Endothelial cell of umbilical vein (primary cell): Measurements from ENCODE around the gene NPAT. TPM values are rescaled to one million over a fixed set of nuclear protein-coding genes. Genes with fewer than 3 reads are reported as not detected.

Source experiments
- BruUV-seq: library from RNA; stranded (reverse); fragments of 400-500 nt; replicated peaks from 2 replicates; lab custom pipeline; 2021; lab: Mats Ljungman, UMichigan
- CTCF ChIA-PET: fragments of 300-600, 350-600 bp; sonication (Branson Sonifier 250); formaldehyde crosslinking; loops from one replicate; lab custom pipeline; 2021; ENCODE audit warnings: antibody characterized with exemption, inconsistent platforms; lab: Charles Lee
- POLR2A ChIA-PET: fragments of 300-600, 350-600 bp; sonication (Branson Sonifier 250); formaldehyde crosslinking; loops from one replicate; lab custom pipeline; 2021; ENCODE audit warnings: antibody characterized with exemption, inconsistent platforms; lab: Charles Lee
- DNase-seq: peaks from one replicate; pipeline ENCODE4 v3.0.0-alpha.2; 2011; ENCODE audit warnings: low read depth, low spot score
- FAIRE-seq: peaks from 2 replicates; lab custom pipeline; 2011; peaks lifted over from hg19 to GRCh38; lab: Jason Lieb, UNC
- H2AFZ ChIP-seq: 2 replicates; pipeline ENCODE4 v1.6.0; 2012; ENCODE audit warnings: low read depth, low read length, control low read depth, inconsistent platforms
- H3K27ac ChIP-seq: 2 replicates; pipeline ENCODE4 v1.5.1; 2011; ENCODE audit warnings: low read depth, mild to moderate bottlenecking, control low read depth, low read length, moderate library complexity; ENCODE audit not compliant: insufficient read depth
- H3K27me3 ChIP-seq, 2 experiments: 2 replicates each; pipeline versions ENCODE4 v1.6.0 to v1.6.1; 2011; ENCODE audit warnings: low read length in 2 of 2, mixed read lengths in 1 of 2; ENCODE audit not compliant: control insufficient read depth in 2 of 2, insufficient read depth in 2 of 2
- H3K36me3 ChIP-seq, 2 experiments: 2 replicates in 1 of 2; 3 replicates in 1 of 2; pipeline ENCODE4 v1.5.1; 2011; ENCODE audit warnings: low read length in 2 of 2, mild to moderate bottlenecking in 1 of 2, moderate library complexity in 1 of 2; ENCODE audit not compliant: control insufficient read depth in 2 of 2, insufficient read depth in 2 of 2; ENCODE audit errors: extremely low read depth in 1 of 2
- H3K4me1 ChIP-seq: 3 replicates; pipeline ENCODE4 v1.5.1; 2011; ENCODE audit warnings: mild to moderate bottlenecking, low read length; ENCODE audit not compliant: control insufficient read depth, insufficient read depth; ENCODE audit errors: extremely low read depth
- H3K4me2 ChIP-seq: 2 replicates; pipeline ENCODE4 v1.6.1; 2011; ENCODE audit warnings: low read length, control low read depth, mixed read lengths; ENCODE audit not compliant: insufficient read depth
- H3K4me3 ChIP-seq, 3 experiments: fragments of 200-600 bp in 1 of 3; sonication (generic), shearing (Covaris generic) in 1 of 3; replicated peaks in 1 of 3; 2 replicates each; pipeline ENCODE4 v1.5.1; 2011 to 2016; ENCODE audit warnings: control low read depth in 3 of 3, low read length in 3 of 3, mild to moderate bottlenecking in 2 of 3, inconsistent platforms in 1 of 3, low read depth in 1 of 3, moderate library complexity in 1 of 3; ENCODE audit not compliant: insufficient read depth in 1 of 3
- H3K79me2 ChIP-seq: 2 replicates; pipeline ENCODE4 v1.6.0; 2012; ENCODE audit warnings: low read length, inconsistent platforms; ENCODE audit not compliant: control insufficient read depth, insufficient read depth
- H3K9ac ChIP-seq: replicated peaks from 2 replicates; pipeline ENCODE3; 2011; ENCODE audit warnings: low read length, control low read depth; ENCODE audit not compliant: insufficient read depth; ENCODE audit errors: extremely low read depth
- H3K9me1 ChIP-seq: replicated peaks from 3 replicates; pipeline ENCODE4 v1.6.0; 2011; ENCODE audit warnings: mild to moderate bottlenecking, low read length; ENCODE audit not compliant: control insufficient read depth, insufficient read depth; ENCODE audit errors: extremely low read depth
- H3K9me3 ChIP-seq: replicated peaks from 2 replicates; pipeline ENCODE4 v1.5.1; 2012; ENCODE audit warnings: low read length, inconsistent platforms; ENCODE audit not compliant: control insufficient read depth, insufficient read depth
- H4K20me1 ChIP-seq: replicated peaks from 2 replicates; pipeline ENCODE3; 2011; ENCODE audit warnings: mild to moderate bottlenecking, low read length; ENCODE audit not compliant: control insufficient read depth, insufficient read depth; ENCODE audit errors: extremely low read depth
- CTCF ChIP-seq, 2 donors: IDR thresholded peaks; 1 replicate in 1 of 2; 2 replicates in 1 of 2; pipeline ENCODE4 v1.5.1; 2011; ENCODE audit warnings: low read length in 2 of 2, mild to moderate bottlenecking in 2 of 2, moderate library complexity in 2 of 2, control low read depth in 1 of 2, inconsistent platforms in 1 of 2, low read depth in 1 of 2; ENCODE audit not compliant: insufficient read depth in 1 of 2; ENCODE audit errors: extremely low read depth in 1 of 2
- EZH2 ChIP-seq: IDR thresholded peaks from 2 replicates; pipeline ENCODE4 v1.6.1; 2012; ENCODE audit warnings: borderline replicate concordance, low read depth, mild to moderate bottlenecking, moderate library complexity, low read length, inconsistent platforms; ENCODE audit not compliant: severe bottlenecking
- FOS ChIP-seq: IDR thresholded peaks from 2 replicates; pipeline ENCODE4 v1.6.1; 2011; ENCODE audit warnings: mild to moderate bottlenecking, low read length, moderate library complexity, borderline replicate concordance; ENCODE audit not compliant: insufficient read depth
- GATA2 ChIP-seq: IDR thresholded peaks from 2 replicates; pipeline ENCODE4 v1.7.0; 2011; ENCODE audit warnings: low read depth, mild to moderate bottlenecking, moderate library complexity, mixed read lengths, low read length; ENCODE audit not compliant: insufficient read length, insufficient read depth
- JUN ChIP-seq: IDR thresholded peaks from 2 replicates; pipeline ENCODE4 v1.6.1; 2011; ENCODE audit warnings: borderline replicate concordance, low read depth; ENCODE audit not compliant: insufficient read length, insufficient read depth
- MYC ChIP-seq: IDR thresholded peaks from one replicate; pipeline ENCODE4 v1.6.1; 2011; ENCODE audit warnings: mild to moderate bottlenecking, low read depth, low read length
- POLR2A ChIP-seq: IDR thresholded peaks from 2 replicates; pipeline ENCODE4 v1.6.1; 2012; ENCODE audit warnings: low read depth, mild to moderate bottlenecking, control low read depth, low read length
- POLR2AphosphoS5 ChIP-seq: IDR thresholded peaks from 2 replicates; pipeline ENCODE4 v1.6.1; 2012; ENCODE audit warnings: low read depth, mild to moderate bottlenecking, control low read depth, low read length, moderate library complexity; ENCODE audit not compliant: insufficient read depth
- dilution Hi-C: fragments of 300-500 bp; cut with MboI; formaldehyde crosslinking; loops from one replicate; pipeline ENCODE4 v1.15.0; 2019; ENCODE audit warnings: low sequenced_read_pairs; ENCODE audit not compliant: extremely low pct_ligation_motif_present
- intact Hi-C: fragments of 100-400 bp; cut with micrococcal nuclease; formaldehyde crosslinking; loops from one replicate; pipeline ENCODE4 v1.10.0; 2022
- polyA plus RNA-seq, 4 experiments: library from polyadenylated mRNA; depleted of rRNA in 3 of 4; stranded (reverse) in 3 of 4; unstranded in 1 of 4; fragments of >200 nt; gene quantifications; 2 replicates each; pipeline versions ENCODE4 v1.2.1 to v1.2.3, GENCODE V29; 2011 to 2012; ENCODE audit warnings: missing spikeins in 1 of 4
- total RNA-seq: library from RNA; stranded (reverse); gene quantifications from 2 replicates; pipeline ENCODE4 v1.2.3, GENCODE V29; 2021
- TF ChIP-seq, protein P1 (sequence below): IDR thresholded peaks from 2 replicates; pipeline ENCODE4 v1.6.1; 2011; ENCODE audit not compliant: insufficient read depth, insufficient read length

The NPAT gene
- total and polyA plus RNA-seq, 2 donors (not counting 3 experiments of a cell fraction or from before 2014, with no cell fraction given): 4.4 to 19.0 TPM

DNA sequence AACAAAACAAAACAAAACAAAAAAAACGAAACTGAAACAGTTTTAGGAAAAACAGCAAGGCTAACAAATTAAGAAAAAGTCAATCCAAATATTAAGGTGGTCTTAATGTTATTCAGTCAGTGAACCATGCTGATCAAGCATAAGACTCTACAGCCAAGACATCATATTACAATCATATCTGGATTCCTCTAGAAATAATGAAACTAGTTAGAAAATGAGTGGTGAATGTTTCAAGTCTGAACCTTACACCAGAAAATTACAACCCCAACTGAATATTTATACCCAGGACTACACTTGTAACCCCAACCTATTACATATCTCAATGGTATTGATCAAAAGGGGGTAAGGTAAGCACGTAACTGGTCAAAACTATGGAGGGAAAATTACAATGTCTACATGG is 52.3 kb downstream of the NPAT start:
- dilution Hi-C loops: no loop called here
- no peak overlapping the region for H3K4me3 ChIP-seq
- no peak overlapping the region for H3K4me2 ChIP-seq

More for the DNA sequence above, 52.3 kb downstream of the NPAT start:
- ChIA-PET CTCF (interaction anchor here (1.0 kb wide), 1 partner anchor 52 kb away, joined by 3 read pairs; no protein-coding TSS in a partner anchor), POLR2A (no interaction called here)
- H3K27ac ChIP-seq: no peak overlapping the region
- no TSS peak for BruUV-seq
- peaks cover 15% of the 10 kb centered on the region for H3K4me1 ChIP-seq
- H4K20me1 ChIP-seq: no peaks in the 10 kb centered on the region
- H3K79me2 ChIP-seq: no peaks in the 10 kb centered on the region
- H3K9me1 ChIP-seq: no peaks in the 10 kb centered on the region
- H3K36me3 ChIP-seq: peaks cover 0 to 19% of the 10 kb centered on the region in 2 experiments
- H3K27me3 ChIP-seq: no peaks in the 10 kb centered on the region
- FAIRE-seq (no peak), DNase-seq (no peak)
- TF ChIP-seq, protein P1, sequence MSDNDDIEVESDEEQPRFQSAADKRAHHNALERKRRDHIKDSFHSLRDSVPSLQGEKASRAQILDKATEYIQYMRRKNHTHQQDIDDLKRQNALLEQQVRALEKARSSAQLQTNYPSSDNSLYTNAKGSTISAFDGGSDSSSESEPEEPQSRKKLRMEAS: no peak
- TF ChIP-seq GATA2: no peak
- TF ChIP-seq JUN: no peak
- TF ChIP-seq FOS: no peak
- no peak for TF ChIP-seq MYC
- no peak for TF ChIP-seq POLR2A
- TF ChIP-seq CTCF (IDR thresholded peaks at IDR 0.05; ENCODE audit: extremely low read depth in 1 of 2, insufficient read depth in 1 of 2, low read depth in 1 of 2, low read length in 2 of 2): no peak
- no peak for TF ChIP-seq EZH2
- TF ChIP-seq POLR2AphosphoS5: no peak
- intact Hi-C loops: no loop called here
- H3K9ac ChIP-seq: no peak overlapping the region
- H2AFZ ChIP-seq: no peak overlapping the region
- H3K9me3 ChIP-seq: no peaks in the 10 kb centered on the region
